Muscle layer of colon (tissue), 2 donors: ENCODE results near the gene PNPLA7.
"Not testable (repeated sequence)": the region's sequence is repeated elsewhere in the genome, so short reads cannot be mapped to it uniquely, and the experiment has no call there.

Experiments
- H3K27ac ChIP-seq: one replicate; pipeline ENCODE4 v1.7.0; 2013; ENCODE audit warnings: low read depth, mild to moderate bottlenecking, low read length, moderate library complexity
- H3K27me3 ChIP-seq, 2 donors: one replicate each; pipeline ENCODE4 v1.7.0; 2013; ENCODE audit warnings: low read length in 2 of 2, mild to moderate bottlenecking in 2 of 2; ENCODE audit not compliant: insufficient read depth in 2 of 2, control insufficient read depth in 1 of 2
- H3K36me3 ChIP-seq: one replicate; pipeline ENCODE4 v1.7.0; 2013; ENCODE audit warnings: mild to moderate bottlenecking, low read length; ENCODE audit not compliant: insufficient read depth
- H3K4me1 ChIP-seq: one replicate; pipeline ENCODE4 v1.7.0; 2013; ENCODE audit warnings: mild to moderate bottlenecking, low read length; ENCODE audit not compliant: insufficient read depth
- H3K4me3 ChIP-seq, 2 donors: one replicate each; pipeline ENCODE4 v1.7.0; 2013; ENCODE audit warnings: low read length in 2 of 2, low read depth in 1 of 2, mild to moderate bottlenecking in 1 of 2, moderate library complexity in 1 of 2
- H3K9ac ChIP-seq: one replicate; pipeline ENCODE4 v1.7.0; 2013; ENCODE audit warnings: low read length
- H3K9me3 ChIP-seq: one replicate; pipeline ENCODE4 v1.7.0; 2013; ENCODE audit warnings: mild to moderate bottlenecking, low read length
- donor health status: abdominal sarcoma.
- donor health status: Adenocarcinoma of cecum.

Gene PNPLA7

GRCh38 chr9:137417161-137418021 is 132.8 kb downstream of the PNPLA7 start:
- Histone ChIP-seq H3K27me3 (no peaks in the 10 kb centered on the region), H3K9ac (no peak overlapping the region), H3K4me1 (peaks cover 9% of the 10 kb centered on the region), H3K4me3 (peak overlapping the region in 1 of 2 donors; percentile 27), H3K27ac (no peak overlapping the region), H3K36me3 (no peaks in the 10 kb centered on the region), H3K9me3 (no peaks in the 10 kb centered on the region)

GRCh38 chr9:137416563-137417151 is 133.5 kb downstream of the PNPLA7 start:
- H3K27me3 ChIP-seq, result no peaks in the 10 kb centered on the region
- no peaks in the 10 kb centered on the region for H3K36me3 ChIP-seq
- H3K4me3 ChIP-seq, result no peak overlapping the region
- H3K27ac ChIP-seq, result no peak overlapping the region
- no peak overlapping the region for H3K9ac ChIP-seq
- no peaks in the 10 kb centered on the region for H3K9me3 ChIP-seq
- H3K4me1 ChIP-seq, result peaks cover 2% of the 10 kb centered on the region

GRCh38 chr9:137416006-137416562 is 134.1 kb downstream of the PNPLA7 start:
- no peak overlapping the region for H3K27ac ChIP-seq
- no peak overlapping the region for H3K4me3 ChIP-seq
- H3K9me3 ChIP-seq, result no peaks in the 10 kb centered on the region
- no peaks in the 10 kb centered on the region for H3K27me3 ChIP-seq
- no peaks in the 10 kb centered on the region for H3K36me3 ChIP-seq
- H3K4me1 ChIP-seq, result no peaks in the 10 kb centered on the region
- H3K9ac ChIP-seq, result no peak overlapping the region

- H3K27me3 ChIP-seq, result no peaks in the 10 kb centered on the region
- H3K4me3 ChIP-seq, result no peak overlapping the region
These were observed 134.8 kb downstream of the PNPLA7 start for GRCh38 chr9:137415451-137415850.

GRCh38 chr9:137412431-137412830 is 137.8 kb downstream of the PNPLA7 start:
- Histone ChIP-seq H3K27ac (no peak overlapping the region), H3K4me1 (no peaks in the 10 kb centered on the region), H3K27me3 (no peaks in the 10 kb centered on the region), H3K36me3 (no peaks in the 10 kb centered on the region), H3K9ac (no peak overlapping the region), H3K9me3 (no peaks in the 10 kb centered on the region), H3K4me3 (no peak overlapping the region)

More at GRCh38 chr9:137415451-137415850, 134.8 kb downstream of the PNPLA7 start:
- Histone ChIP-seq H3K36me3 (no peaks in the 10 kb centered on the region), H3K27ac (no peak overlapping the region), H3K9ac (no peak overlapping the region), H3K4me1 (no peaks in the 10 kb centered on the region), H3K9me3 (no peaks in the 10 kb centered on the region)

- no peak overlapping the region for H3K4me3 ChIP-seq
These were observed 138.4 kb downstream of the PNPLA7 start for GRCh38 chr9:137411645-137412380.

GRCh38 chr9:137411260-137411644 is 138.9 kb downstream of the PNPLA7 start:
- Histone ChIP-seq H3K27me3 (peaks cover 0 to 4% of the 10 kb centered on the region in 2 donors), H3K36me3 (no peaks in the 10 kb centered on the region), H3K27ac (no peak overlapping the region), H3K9ac (no peak overlapping the region), H3K4me3 (no peak overlapping the region), H3K9me3 (no peaks in the 10 kb centered on the region), H3K4me1 (no peaks in the 10 kb centered on the region)

More at GRCh38 chr9:137411645-137412380, 138.4 kb downstream of the PNPLA7 start:
- Histone ChIP-seq H3K27ac (no peak overlapping the region), H3K9me3 (no peaks in the 10 kb centered on the region), H3K9ac (no peak overlapping the region), H3K4me1 (no peaks in the 10 kb centered on the region), H3K27me3 (no peaks in the 10 kb centered on the region), H3K36me3 (no peaks in the 10 kb centered on the region)

GRCh38 chr9:137410891-137411249 is 139.3 kb downstream of the PNPLA7 start:
- no peak overlapping the region for H3K4me3 ChIP-seq
- no peak overlapping the region for H3K27ac ChIP-seq

GRCh38 chr9:137410236-137410890 is 139.8 kb downstream of the PNPLA7 start:
- H3K27ac ChIP-seq, H3K4me1 ChIP-seq, H3K9ac ChIP-seq, H3K36me3 ChIP-seq, H3K27me3 ChIP-seq, H3K9me3 ChIP-seq, H3K4me3 ChIP-seq: not testable (repeated sequence)

More at GRCh38 chr9:137410891-137411249, 139.3 kb downstream of the PNPLA7 start:
- peaks cover 0 to 7% of the 10 kb centered on the region in 2 donors for H3K27me3 ChIP-seq
- no peak overlapping the region for H3K9ac ChIP-seq
- H3K9me3 ChIP-seq, result no peaks in the 10 kb centered on the region
- no peaks in the 10 kb centered on the region for H3K4me1 ChIP-seq
- H3K36me3 ChIP-seq, result no peaks in the 10 kb centered on the region
